NCI-H2029 treated with DMSO at 0.1 percent for 48 hours (cell line): ENCODE measurements around the gene PTGFRN.

Experiments
- DNase-seq: peaks from one replicate; lab custom pipeline; 2025; lab: John Stamatoyannopoulos, UW

PTGFRN gene

DNA sequence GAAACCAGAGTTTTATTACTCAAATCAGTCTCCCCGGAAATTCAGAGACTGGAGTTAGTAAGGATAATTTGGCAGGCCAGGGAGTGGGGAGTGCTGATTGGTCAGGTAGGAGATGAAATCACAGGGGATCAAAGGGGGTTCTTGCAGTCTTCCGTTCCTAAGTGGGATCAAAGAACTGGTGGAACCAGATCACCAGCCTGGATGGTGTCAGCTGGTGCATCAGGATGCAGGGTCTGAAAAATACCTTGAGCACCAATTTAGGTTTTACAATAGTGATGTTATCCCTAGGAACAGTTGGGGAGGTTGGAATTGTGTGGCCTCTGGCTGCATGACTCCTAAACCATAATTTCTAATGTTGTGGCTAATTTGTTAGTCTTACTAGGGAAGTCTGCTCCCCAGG is 90.4 kb downstream of the PTGFRN start:
- DNase-seq, result no peak

- DNase-seq, result no peak
Measured at GRCh38 chr1:117001254-117001927, 91.7 kb downstream of the PTGFRN start, which contains the start of gene CD101. Gene CD101 (plus strand): TSS chr1:117001760. CDS start chr1:117001818, 58 bp downstream.

GRCh38 chr1:117003223-117003875 is 93.6 kb downstream of the PTGFRN start:
- DNase-seq, result no peak

DNA sequence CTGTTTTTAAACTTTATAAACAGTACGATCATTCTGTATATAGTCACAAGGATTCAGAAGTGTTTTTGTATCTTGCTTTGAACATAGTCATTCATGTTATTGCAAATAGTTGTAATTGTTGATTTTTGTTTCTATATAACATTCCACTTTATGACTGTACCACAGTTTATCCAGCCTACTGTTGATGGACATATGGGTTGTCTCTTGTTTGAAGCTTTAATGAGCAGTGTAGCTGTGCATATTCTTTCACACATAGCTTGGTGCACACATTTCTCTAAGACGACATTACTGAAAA is 98.0 kb downstream of the PTGFRN start:
- no peak for DNase-seq

DNA sequence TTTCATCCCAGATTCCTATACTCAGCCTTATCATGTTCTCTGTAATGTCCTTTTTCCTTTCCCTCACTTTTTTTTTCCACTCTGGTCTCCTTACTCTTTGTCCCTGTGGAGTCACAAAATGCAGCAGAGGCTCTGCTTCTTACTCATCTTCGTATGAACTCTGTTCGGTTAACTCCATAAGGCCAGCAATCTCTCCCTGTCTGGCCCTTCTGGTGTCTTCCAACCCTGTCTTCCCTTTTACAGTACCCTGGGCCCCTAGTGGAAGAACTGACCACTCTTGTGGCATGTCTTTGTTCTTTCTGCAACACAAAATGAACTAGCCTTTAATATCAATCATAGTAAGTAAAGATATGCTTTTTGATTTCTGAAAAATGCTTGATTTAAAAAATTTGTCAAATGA is 98.9 kb downstream of the PTGFRN start:
- DNase-seq, result no peak

DNA sequence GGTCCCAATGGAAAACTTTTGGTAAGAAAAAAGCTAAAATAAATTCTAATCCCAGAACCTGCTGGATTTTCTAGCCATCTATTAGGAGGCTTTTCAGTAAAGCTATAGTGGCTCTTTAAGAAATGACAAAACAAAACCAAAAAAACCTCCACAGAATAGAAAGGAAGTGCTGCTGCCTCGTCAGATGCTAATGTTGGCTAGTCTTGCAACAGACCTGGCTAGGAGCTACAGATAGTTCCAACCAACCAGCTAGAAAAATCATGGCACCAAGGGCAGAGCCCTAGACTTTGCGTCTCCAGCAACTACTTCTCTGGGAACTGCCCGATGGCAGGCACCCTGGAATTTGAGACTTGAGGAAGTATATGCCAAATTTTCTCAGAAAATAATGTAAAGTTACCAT is 99.4 kb downstream of the PTGFRN start:
- DNase-seq, result no peak

- no peak for DNase-seq
Measured at GRCh38 chr1:117010310-117010969, 100.7 kb downstream of the PTGFRN start.

GRCh38 chr1:117011334-117011733 is 101.6 kb downstream of the PTGFRN start:
- no peak for DNase-seq

DNA sequence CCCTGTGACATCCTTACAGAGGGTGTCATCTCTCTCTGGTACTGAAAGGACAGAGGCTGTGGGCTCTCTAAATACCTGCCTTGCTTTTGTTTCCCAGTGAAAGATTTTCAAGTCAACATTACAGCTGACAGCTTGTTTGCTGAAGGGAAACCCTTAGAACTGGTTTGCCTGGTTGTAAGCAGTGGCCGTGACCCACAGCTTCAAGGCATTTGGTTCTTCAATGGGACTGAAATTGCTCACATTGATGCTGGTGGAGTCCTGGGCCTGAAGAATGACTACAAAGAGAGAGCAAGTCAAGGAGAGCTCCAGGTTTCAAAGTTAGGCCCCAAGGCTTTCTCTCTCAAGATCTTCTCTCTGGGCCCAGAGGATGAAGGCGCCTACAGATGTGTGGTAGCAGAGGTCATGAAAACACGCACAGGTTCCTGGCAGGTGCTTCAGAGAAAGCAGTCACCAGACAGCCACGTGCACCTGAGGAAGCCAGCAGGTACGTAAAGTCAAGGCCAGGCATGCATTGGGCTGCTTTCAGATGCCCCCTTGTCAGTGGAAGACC is 103.7 kb downstream of the PTGFRN start:
- no peak for DNase-seq

DNA sequence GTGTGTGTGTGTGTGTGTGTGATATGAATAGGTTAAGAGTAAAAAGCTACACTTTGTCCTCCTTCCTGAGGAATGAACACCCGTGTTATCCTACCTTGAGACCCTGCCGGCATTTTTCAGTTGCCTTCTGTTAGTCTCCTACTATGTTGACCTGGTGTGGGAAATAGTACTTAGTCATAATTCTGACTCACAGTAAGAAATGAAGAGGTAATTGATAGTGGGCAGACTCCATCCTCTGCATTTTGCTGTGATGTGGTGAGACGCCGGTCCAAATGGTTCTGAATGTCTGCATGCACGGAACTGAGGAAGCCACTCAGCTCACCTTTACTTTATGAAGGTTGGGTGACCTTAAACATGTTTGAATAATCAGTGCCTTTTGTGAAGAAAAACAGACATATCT is 104.5 kb downstream of the PTGFRN start:
- no peak for DNase-seq

DNA sequence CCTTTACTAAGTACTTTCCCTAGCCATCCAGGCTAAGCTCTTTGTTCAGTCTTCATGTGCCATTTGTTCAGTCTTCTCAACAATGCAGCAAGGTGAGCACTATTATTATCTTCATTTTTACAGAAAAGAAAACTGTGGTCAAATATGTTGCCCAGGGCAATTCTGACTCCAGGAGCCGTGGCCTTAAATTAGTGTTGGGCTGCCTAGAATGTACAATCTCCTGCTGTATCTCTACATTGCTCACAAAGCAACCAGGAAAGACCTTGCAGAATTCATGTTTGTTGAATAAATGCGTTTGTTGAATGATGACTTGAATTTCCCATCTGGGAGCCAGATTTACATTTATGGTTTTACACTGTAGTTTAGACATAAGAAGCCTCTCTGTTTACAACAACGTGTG is 106.0 kb downstream of the PTGFRN start:
- no peak for DNase-seq

DNA sequence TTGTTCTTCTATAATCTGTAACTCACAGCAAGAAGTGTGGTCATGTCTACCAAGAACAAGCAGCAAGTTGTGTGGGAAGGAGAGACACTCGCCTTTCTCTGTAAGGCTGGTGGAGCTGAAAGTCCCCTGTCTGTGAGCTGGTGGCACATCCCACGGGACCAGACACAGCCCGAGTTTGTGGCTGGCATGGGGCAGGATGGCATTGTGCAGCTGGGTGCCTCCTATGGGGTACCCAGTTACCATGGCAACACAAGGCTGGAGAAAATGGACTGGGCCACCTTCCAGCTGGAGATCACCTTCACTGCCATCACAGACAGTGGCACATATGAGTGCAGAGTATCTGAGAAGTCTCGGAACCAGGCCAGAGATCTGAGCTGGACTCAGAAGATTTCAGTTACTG is 107.3 kb downstream of the PTGFRN start:
- no peak for DNase-seq

- DNase-seq, result no peak
Measured at GRCh38 chr1:117017648-117018047, 107.9 kb downstream of the PTGFRN start.

- peak; percentile 6 for DNase-seq
Measured at GRCh38 chr1:117020526-117021156, 110.9 kb downstream of the PTGFRN start.

GRCh38 chr1:117022114-117022513 is 112.4 kb downstream of the PTGFRN start:
- no peak for DNase-seq

DNA sequence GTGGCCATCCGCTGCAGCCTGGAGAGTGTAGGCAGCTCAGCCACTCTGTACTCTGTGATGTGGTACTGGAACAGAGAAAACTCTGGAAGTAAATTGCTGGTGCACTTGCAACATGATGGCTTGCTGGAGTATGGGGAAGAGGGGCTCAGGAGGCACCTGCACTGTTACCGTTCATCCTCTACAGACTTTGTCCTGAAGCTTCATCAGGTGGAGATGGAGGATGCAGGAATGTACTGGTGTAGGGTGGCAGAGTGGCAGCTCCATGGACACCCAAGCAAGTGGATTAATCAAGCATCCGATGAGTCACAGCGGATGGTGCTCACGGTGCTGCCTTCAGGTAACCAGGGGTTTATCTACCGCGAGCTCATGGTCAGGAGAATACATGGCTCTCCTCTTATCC is 115.9 kb downstream of the PTGFRN start:
- no peak for DNase-seq

- DNase-seq, result no peak
Measured at GRCh38 chr1:117026361-117026760, 116.6 kb downstream of the PTGFRN start.

GRCh38 chr1:117029685-117030084 is 120.0 kb downstream of the PTGFRN start:
- no peak for DNase-seq

DNA sequence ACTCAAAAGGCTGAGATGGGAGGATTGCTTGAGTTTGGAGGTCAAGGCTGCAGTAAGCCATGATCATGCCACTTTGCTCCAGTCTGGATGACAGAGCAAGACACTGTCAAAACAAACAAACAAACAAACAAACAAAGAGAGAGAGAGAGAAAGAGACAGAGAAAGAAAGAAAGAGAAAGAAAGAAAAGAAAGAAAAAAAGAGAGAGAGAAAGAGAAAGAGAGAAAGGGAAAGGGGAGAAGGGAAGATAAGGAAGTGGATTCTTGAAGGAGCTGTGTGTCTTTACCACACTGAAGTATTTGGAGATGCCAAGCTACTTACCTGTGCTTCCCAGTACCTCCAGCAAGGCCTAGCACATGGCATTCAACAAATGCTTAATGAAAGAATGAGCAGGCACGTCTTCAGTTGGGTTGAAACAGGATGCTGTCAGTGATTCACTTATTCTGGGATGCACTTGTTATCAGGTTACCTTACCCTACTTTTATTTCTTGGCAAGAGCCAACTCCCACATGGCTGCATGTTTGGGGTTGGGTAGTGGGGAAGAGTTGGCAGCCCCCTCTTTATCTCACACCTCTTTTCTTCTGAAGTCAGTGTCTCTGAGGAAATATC is 120.7 kb downstream of the PTGFRN start:
- DNase-seq, result no peak

- no peak for DNase-seq
Measured at GRCh38 chr1:117032266-117032665, 122.5 kb downstream of the PTGFRN start.

- no peak for DNase-seq
Measured at GRCh38 chr1:117032681-117033539, 123.2 kb downstream of the PTGFRN start.
